GM19452 (cell line): ENCODE data around the gene S100A7.

Experiments used
- ATAC-seq: cut with Tn5 transposase; IDR thresholded peaks from one replicate; pipeline ENCODE4 v1.9.1; 2021; ENCODE audit not compliant: unreplicated experiment

Gene S100A7

DNA sequence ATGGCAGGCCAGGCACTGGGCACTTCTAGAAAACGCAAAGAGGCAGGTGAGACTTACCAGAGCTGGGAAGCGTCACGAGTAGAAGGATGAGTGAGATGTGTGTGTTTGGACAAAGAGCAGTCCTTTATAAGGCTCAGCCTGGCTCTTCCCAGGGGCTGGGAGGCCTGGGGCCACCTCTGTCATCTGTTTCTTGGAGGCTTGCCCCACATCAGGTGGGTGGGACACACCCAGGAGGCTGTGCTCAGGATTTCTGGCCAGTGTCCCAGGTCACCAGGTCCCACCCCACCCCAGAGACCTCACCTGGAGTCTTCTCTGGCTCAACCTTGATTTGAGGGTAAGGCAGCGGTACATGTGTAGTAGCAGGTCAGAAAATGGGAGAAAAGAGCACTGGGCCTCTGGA is at the start of gene S100A7:
S100A7 (minus strand) TSS at position 101 of the 400 bp plus-strand sequence. CDS start 1,638 bp downstream, outside the sequence.
- no peak for ATAC-seq

DNA sequence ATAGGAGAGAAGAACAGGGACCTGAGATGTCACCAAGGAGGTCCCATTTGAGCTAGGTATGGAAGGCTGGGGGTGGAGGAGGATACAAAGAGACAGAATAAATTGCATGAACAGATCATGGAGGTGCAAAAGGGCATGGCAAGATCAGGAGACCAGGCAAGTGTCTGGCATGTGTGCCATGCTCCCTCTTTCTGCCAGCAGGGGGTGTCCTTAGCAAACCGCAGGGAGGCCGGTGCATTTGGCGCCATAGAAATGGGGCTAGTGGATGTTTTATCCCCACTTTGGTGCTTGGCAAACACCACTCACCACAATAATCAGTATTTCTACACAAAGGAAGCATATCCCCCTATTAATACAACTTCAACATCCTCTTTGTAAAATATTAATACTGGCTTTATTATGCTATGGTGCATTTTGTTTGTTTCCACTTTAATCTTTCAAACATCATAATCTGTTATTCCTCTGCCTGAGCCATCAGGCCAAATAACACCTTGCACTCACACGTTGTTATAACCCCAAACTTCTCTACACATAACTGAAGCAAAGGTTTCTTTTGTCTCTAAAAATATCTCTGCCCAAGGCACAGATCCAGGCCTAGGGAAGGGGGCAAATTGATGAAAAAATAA is 49.4 kb upstream of the S100A7 start:
- ATAC-seq = no peak

DNA sequence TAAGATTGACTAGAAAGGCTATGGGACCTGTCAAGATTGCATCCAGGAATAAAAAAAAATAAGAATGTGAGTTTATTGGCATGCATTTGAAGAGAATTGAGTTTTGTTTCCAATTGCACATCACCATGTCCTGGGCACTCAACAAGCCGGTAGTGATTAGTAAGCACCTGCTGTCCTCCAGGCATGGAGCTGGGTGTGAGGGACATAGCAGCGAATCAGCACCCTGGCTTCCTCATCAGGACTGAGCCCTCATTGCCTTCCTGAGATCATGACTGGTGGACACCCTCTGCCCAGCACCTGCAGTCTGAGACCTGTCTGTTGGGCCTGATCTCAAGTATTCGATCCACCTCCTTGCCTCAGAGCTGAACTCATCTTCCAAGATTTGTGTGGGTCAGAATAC is 48.6 kb upstream of the S100A7 start:
- no peak for ATAC-seq

- no peak for ATAC-seq
Observed at GRCh38 chr1:153507926-153508583, 47.6 kb upstream of the S100A7 start.

GRCh38 chr1:153506831-153507413 is 46.5 kb upstream of the S100A7 start:
- no peak for ATAC-seq

- ATAC-seq = no peak
Observed at GRCh38 chr1:153506386-153506785, 45.9 kb upstream of the S100A7 start.

GRCh38 chr1:153505576-153505975 is 45.1 kb upstream of the S100A7 start:
- no peak for ATAC-seq

DNA sequence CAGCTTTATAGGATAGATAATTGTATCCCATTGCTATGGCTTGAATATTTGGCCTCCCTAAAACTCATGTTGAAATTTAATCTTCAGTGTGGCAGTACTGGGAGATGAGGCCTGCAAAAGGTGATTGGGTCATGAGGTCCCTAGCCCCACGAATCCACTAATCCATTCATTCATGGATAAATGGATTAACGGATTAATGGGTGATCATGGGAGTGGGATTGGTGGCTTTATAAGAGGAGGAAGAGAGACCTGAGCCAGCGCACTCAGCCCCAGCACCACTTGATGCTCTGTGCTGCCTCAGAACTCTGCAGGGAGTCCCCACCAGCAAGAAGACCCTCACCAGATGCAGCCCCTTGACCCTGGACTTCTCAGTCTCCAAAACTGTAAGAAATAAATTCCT is 43.3 kb upstream of the S100A7 start:
- no peak for ATAC-seq

DNA sequence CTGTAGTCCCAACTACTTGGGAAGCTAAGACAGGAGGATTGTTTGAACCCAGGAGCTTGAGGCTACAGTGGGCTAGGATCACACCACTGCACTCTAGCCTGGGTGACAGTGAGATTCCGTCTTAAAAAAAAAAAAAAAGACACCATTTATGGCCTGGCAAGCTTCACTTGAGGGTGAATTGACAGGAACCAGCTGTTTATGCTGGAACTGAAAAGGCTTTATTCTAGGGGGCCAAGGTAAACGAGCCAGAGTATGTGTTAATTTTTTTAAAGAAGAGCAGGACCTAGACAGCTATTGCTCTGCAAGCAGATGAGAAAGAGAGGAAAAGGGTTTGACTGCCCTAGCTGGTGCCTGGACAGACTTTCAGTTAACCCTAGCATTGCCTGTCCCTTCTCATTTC is 38.3 kb upstream of the S100A7 start:
- no peak for ATAC-seq

DNA sequence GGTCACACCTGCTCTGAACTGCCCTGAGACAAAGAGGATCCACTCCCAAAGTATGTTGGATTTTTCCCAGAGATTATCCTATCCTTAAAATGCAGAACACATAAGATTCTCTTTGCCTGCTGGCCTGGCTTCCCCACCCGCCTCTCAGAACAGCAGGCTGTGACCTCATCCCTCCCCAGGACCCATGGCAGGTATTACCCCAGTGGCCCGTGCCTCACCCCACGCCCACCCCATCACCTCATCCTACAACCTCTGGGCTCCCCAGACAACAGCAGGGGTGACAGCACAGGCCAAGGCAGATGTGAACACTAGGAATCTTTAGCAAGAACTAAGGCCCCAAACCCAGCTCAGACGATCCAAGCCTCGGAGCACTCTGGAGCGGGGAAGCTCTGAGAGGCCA is 35.1 kb upstream of the S100A7 start:
- no peak for ATAC-seq

DNA sequence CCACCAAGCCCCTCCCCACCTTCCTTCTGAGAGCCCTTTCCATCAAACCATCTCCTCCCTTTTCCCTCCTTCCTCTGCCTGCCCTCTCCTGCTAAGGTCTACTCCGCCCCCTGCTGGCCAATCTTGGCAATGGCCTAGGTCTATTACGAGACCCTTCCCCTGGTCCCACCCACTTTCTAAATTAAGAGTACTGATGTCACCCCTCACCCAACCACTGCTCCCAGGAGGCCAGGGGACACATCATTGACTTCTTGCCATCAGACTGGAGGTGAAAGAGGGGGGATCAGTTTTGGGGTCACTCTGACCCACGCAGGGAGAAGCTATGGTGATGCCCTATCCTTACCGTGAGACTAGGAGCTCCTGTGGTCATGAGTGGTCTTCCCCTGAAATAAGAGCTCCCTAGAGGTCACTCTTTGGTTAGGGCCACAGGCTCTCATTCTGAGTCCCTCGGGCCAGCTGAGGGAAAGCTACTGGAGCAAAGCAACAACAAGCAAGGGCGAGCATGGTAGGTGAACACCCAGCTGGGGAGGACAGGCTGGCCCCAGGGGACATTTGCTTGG is 34.6 kb upstream of the S100A7 start:
- ATAC-seq = no peak

- no peak for ATAC-seq
Observed at GRCh38 chr1:153493343-153493960, 33.0 kb upstream of the S100A7 start.

DNA sequence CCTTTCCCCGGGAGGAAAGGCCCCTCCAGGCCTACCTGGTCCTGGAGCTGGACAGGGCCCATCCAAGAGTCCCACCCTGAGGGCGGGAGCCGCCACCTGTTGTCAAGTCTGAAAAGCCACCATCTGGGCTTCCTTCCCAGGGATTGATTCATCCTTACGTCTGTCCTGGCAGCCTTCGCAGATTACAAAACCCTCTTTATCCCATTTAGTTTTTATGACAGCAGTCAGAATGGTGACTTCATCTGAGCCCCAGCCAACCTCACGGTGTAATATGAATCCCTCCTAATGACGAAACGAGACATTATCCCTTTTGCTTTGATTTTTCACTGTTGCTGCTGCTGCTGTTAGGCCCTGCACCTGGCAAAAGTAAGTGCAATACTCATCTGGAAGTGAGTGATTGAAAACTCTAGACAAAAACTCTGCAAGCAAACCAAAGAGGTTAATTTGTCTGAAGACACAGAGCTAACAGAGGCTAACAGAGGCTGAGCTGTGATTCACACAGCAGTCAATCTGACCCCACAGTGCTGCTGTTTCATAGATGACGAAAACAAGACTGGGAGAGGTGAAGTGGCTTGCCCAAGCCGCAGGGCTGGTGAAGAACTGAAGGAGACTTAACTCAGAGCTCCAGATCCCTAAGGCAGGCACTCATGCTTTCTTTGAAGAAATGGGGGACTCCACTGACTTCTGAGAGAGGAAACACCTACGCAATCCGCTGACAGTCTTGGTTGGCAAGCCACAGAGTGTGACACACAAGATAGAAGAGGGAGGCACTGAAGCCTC is 30.0 kb upstream of the S100A7 start:
- ATAC-seq = no peak

DNA sequence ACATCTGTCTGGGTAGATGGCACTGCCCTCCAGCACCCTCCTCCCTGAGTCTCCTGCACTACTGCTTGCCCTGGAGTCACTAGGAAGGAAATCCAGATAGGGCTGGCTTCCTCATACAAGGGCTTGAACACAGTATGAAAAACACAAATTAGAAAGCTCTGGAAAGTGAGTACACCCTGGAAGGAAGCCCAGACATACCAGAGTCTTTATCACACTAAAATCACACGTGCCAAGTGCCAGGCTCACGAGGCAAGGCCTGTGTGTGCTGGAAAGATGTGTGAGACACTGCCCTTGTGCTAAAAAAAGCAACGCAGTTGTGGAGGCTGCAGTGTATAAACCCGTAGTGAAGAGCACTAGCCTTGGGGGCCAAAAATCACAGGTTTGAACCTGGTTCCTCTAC is 28.3 kb upstream of the S100A7 start:
- no peak for ATAC-seq

DNA sequence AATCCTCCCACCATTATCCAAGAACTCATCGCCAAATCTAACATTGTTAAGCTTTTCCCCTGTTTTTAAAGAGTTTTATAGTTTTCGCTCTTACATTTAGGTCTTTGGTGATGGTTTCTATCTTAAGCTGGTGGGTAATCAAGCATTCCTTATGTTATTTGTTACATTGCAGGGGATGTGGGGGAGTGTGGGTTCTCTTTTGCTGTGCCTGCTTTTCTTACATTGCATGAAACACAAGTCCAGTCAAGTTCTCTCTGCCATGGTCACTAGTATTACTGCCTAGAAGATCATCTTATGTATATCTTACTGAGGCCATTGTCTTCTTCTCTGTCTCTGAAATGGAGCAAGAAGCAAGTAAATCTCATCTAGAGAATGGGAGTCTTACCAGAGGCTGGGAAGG is 27.3 kb upstream of the S100A7 start:
- no peak for ATAC-seq

- ATAC-seq = no peak
Observed at GRCh38 chr1:153485863-153486262, 25.4 kb upstream of the S100A7 start.

DNA sequence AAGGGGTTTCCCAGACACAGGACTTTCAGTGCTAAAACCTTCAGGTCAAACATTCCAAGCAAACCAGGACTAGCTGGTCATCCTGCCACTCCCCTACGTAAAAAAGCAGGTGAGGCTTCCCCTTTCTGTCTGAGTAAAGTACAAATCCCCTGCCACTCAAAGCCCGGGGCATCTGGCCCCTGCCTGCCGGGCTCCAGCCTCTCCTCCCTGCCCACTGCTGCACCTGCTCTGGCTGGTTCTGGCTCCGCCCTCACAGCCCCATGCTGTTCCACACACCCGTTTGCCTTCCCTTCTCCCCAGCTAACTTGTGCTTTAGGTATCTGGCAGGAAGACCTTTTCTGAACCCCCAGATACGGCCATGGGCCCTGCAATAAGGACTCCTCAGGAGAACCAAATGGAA is 23.3 kb upstream of the S100A7 start:
- ATAC-seq = no peak

- no peak for ATAC-seq
Observed at GRCh38 chr1:153481124-153481523, 20.7 kb upstream of the S100A7 start.

DNA sequence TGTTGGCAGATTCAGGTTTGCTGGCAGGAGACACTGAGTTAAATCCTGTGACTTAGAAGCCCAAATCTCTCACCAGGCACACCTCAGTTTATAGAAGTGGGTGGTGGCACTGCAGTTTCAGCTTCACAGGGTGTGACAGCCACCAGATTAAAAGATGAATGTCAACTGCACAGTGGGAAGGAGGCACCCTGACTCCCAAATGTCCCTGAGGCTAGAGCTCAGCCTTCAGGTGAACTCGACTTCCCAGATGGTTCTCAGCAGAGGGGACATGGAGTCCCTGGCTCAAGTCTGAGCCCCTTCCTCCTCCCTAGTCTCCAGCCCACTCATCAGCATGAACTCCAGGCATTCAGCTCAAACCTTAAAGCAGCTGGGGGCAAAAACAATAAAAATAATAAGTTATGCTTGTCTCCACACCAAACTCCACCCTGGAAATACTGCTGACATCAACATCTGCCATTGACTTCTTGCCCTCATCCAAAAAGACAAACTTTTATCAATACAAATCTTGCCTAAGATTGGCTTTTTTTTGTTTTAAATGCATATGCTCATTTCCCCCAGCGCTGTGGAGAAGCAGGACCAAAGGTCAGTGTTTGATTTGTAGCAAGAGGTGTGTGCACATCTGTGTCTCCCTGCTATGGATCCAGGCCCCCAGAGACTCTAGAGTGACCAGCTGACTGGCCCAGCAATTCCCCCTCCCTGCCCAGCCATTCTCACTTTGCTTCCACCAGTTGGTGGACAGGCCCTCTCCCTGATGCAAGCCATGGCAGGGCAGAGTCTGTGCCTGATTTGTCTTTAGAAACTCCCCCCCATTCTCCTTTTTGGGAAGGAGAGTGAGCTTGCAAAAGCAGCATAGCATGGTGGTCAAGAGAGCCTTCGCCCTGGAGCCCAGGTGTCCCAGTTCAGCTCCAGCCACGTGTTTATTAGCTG is 18.5 kb upstream of the S100A7 start:
- ATAC-seq = no peak
